Inflammatory macrophage treated with lipopolysaccharide for 4 hours (primary cell): Measurements from ENCODE around the gene SH3RF3.

ENCODE experiments used
- DNase-seq: peaks from one replicate; pipeline ENCODE4 v3.0.0-alpha.2; 2020

The SH3RF3 gene

DNA sequence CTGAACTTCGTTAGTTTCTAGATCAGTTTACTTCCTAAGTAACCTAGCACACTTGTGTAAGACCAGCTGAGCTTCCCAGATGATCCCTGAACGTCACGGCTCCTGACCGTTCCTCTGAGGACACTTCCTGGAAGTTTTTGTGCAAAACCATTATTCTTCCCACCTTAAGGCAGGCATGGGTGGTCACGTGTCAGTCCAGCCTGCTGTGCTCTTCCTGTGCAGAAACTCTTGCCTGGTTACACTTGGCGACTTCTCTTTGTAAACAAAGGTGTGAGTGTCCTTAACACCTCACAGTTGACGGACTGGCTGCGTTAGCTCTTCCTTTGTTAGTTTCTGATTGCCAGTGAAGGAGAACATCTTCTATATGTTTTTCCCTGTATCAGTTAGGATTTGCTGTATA, 118.3 kb downstream of the SH3RF3 start:
- no peak for DNase-seq

DNA sequence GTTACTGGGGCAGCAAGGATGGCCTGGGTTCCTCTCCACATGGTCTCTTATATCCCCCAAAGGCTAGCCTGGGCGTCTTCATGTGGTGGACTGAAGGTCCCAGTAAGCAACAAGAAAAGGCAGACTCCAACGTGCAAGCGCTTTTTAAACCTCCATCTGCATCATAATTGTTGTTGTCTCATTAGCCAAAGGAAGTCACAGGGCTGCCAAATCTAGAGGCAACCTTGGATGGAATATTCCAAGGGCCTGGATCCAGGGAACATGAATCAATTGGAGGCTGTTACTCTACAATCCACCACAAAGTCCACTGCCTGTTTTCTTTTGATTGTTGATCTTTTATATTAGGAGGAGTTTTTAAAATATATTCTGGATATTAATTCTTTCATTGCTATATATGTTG, 118.8 kb downstream of the SH3RF3 start:
- no peak for DNase-seq

DNA sequence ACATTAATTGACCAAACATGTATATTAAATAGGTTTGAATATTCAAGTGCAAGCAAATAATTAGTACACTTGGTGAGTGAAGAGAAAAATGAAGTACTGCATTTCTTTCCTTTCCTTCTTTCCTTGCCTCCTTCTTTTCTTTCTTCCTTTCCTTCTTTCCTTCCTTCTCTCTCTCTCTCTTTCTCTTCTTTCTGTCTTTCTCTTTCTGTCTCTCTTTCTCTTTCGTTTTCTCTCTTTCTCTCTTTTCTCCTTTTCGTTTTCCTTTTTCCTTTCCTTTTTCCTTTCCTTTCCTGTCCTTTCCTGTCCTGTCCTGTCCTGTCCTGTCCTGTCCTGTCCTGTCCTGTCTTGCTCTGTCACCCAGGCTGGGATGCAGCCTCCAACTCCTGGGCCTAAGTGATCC, 119.6 kb downstream of the SH3RF3 start:
- DNase-seq = no peak

DNA sequence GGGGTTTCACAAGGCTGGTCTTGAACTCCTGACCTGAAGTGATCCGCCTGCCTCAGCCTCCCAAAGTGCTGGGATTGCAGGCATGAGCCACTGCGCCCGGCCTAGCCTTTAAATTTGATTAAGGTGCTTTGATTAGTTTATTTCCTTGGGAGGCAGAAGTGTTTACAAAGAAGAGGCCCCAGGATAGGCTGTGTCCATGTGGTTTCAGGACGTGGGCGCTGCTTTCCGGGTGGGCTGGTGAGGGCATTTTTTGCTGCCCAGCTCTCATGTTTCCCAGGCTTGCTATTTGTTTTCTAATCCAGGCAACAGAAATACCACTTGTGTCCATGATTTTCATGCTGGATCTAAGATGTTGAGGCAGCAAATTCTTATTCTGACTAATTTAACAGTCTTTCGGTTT, 124.2 kb downstream of the SH3RF3 start:
- DNase-seq = no peak

DNA sequence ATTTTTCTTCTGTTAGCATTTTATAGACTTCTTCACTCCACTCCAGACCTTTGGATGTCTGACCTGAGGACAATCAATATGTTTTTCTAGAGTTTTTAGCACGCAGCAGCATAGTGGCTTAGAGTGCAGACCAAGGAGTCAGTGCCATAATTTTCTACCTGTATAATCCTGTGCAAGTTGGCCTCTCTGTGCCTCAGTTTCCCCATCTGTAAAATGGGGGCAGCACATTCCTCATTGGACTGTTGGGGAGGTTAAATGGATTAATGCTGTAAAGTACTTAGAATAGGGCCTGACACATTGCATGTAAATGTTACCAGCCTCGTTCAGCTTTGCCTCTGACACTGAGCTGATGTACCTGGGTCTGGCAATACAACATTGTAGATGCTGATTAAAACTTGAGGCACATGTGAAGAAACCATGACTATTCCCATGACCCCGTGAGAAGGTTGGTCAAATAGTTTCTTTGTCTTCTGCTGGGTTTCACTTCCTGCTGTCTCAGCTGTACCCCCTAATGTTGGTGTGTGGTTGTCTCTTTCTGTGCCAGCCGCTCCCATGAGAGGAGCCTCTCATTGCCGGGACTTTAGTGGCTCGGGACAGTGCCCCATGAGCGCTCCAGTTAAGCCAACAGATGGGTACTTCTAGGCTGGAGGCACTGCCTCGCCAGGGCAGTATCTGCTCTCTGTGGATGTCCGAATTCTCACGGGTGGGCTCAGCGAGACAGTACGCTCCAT, 125.3 kb downstream of the SH3RF3 start:
- peak; percentile 62 for DNase-seq

DNA sequence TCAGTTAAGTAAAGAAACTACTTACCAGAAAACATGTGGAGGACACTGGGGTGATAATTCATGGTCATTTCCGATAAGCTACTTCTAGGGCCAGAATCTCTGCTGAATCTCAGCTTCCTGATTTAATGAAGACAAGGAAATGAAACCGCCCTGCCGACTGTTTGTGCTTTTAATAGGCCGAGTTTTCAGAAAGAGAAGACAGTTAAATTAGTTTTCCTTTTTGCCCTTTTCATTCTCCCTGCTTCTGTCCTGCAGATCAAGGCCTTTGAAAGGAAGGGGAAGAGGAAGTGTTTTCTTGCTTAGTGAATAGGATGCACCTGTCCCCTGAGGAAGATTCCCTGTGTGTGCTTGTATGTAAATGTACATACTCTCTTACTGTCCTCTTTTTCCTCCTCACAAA, 126.6 kb downstream of the SH3RF3 start:
- DNase-seq = peak; percentile 82

DNA sequence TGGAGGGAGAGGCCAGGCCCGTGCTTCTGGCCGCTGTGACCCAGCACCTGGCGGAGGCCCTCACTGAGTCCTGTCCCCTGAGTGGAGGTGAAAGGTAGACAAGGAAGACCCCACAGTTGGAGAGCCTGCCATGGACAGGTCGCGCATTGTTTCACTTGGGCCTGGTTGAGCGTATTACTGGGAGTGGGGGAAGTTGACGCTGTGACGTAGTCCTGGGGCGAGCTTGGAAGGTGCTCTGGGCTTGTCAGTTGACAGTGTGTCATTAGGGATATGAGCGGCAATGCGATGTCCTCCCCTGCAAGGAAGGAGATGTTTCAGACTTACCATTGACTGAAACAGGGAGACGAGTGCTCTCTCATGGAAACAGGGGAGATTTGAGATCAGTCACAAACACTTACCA, 127.1 kb downstream of the SH3RF3 start:
- no peak for DNase-seq

DNA sequence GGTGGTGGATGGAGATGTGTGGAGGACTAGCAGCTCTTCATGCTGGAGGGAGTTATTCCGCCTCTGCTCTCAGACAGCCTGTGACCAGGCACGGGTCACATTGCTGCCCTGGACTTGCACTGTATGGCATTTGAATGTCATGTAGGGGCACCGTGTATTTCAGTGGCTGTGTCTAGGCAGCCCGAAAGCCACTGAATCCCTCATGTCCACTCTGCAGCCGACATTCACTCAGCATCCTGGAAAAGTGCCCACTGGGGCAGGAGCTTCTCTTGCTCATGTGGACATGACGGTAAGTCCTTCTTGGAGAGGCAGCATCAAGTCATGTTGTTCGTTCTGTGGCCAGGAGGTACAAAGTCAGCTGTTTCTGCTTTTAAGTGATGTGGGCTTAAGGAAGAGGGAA, 127.9 kb downstream of the SH3RF3 start:
- DNase-seq = no peak

DNA sequence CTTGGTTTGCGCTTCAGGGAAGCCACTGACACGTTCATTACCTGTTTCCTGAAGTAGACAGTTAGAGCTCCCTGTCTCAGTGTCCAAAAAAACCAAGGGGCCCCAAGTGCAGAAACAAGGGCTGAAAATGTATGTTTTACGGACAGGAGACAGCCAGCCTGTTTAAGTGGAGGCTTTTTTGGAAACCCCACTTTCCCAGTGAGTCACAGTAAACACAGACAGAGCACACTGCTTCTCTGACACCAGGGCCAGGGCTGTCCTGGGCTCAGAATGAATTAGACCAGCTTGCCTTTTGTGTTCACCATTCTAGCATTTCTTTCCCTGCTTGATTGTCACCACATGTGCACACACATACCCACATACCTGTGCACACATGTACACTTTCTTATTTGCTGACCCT, 128.6 kb downstream of the SH3RF3 start:
- no peak for DNase-seq

DNA sequence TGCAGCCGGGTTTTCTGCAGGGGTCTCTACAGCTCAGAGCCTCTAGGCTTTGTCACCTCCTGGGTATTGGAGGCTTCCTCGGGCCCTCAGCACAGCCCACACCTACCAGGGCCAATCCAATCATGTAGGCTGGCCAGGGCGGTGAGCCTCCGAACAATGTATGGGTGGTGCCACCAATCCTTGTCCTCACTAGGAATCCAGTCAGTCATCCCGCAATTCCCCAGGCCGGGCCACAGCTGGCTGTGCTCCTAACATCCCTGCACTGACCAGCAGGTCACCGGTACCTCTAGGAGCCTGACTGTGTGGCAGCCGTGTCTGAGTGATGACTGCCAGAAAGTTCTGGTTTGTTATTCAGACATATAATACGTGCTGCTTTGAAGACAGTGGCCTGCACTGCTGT, 129.4 kb downstream of the SH3RF3 start:
- no peak for DNase-seq

DNA sequence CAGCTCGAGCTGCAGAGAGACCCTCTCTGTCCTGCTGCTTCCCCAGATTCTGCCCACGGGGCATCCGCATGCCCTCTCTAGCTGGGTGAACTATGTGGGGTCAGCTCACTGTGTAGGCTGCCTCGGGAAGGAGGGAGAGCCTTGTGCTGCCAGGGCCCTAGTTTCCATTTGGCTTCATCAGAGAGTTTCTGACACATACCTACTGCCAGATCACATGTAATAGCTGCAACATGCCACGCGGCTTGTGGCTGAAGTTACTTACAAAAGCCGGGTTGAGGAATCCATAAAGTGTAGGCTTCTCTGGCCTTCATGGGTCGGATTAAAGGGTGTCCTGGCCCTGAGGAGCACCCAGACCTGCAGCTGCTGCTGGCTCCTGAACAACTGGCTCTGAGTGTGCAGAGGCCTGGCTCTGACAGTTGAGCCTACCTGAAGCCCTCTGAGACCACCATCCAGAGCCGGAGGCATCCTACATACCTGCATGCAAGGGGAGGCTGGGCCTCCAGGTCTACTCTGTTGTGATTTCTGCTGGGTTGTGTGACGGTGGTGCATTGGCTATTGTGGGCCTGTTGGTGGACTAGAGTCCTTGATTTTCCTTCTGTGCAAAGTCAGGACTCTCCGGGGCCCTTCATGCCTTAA, 130.0 kb downstream of the SH3RF3 start:
- no peak for DNase-seq

DNA sequence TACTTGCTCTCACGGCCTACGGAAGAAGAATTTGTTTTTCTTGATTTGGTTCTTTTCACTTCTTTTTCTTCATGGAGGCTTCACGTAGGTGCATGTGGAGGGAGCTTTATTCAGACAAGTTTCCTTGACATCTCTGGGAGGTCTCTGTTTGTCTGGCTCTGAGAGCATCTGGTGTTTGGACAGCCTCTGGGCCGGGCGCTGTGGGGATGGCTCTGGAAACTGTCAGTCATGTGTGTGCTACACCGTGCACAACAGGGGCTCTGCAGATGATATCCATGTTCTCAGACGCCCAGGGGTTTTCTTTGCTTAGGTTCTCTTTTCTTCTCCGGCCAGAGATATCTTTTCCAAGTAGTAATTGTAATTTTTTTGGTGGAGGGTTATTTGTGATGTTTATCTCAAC, 130.7 kb downstream of the SH3RF3 start:
- DNase-seq = no peak

DNA sequence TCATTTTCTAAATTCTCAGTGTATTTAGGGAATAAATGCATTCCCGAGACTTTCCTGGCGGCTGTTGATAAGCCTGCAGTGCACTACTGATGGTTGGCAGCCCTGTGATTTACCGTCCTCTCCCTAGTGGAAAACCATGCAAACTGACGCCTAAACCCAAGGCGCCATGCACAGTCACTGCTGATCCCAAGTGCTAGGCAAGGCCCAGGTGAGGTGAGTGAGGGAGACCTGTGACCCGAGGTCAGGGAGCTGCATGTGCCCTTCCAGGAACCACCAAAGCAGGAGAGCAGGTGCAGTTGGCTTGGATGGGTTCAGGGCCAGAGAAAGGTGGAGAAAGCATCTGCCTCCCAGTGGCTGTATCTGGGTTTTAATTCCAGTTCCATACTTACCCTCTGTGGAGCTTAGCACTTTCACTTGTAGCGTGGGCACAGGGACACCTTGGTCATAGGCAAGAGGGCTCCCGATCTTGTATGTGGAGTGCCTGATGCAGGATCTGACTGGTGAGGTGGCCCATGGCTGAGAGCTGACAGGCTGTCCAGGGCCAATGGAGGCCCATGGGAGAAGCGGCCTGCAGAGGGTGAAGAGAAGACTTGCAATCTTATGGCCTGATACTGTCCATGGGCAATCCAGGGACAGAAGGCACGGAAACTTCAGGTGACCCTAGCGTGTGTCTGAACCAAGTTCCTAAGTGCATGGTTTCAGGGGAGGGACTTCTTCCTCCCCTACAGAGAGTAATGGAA, 131.3 kb downstream of the SH3RF3 start:
- DNase-seq = no peak

DNA sequence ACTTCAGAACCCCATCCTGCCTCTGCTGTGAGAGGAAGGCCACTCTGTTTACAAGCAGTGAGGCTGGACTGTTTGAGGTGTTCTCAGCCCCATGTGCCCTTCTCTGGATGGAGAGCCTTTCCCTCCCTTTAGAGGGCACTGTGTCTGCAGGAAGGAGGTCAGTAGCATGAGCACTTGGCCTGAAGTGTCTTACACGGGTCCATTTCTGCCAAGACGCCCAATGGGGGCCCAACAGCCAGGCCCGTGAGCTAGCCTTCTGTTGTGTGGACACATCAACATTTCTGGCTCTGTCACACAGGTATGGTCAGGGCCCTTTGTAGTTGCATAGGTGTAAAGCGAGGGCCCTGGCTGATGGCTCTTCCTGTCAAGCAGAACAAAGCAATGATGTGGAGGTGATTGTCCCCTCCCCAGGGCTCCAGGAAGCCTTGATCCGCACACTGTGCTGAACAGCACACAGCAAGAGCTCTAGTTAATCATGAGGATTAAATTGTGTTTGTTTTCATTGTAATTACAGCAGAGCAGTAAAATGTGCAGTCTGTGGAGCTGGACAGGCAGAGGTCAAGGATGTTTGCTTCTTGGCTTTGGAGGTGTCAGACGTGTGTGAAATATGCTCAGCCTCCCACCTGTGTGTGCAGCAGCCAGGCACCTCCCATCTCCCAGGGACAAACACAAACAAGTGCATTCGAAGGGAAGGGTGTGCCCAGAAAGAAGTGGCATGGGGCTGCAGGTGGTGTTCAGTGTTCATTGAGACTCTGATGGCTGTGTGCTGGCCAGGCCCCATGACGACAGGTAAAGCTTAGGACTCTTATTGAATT, 132.1 kb downstream of the SH3RF3 start:
- peak; percentile 36 for DNase-seq

DNA sequence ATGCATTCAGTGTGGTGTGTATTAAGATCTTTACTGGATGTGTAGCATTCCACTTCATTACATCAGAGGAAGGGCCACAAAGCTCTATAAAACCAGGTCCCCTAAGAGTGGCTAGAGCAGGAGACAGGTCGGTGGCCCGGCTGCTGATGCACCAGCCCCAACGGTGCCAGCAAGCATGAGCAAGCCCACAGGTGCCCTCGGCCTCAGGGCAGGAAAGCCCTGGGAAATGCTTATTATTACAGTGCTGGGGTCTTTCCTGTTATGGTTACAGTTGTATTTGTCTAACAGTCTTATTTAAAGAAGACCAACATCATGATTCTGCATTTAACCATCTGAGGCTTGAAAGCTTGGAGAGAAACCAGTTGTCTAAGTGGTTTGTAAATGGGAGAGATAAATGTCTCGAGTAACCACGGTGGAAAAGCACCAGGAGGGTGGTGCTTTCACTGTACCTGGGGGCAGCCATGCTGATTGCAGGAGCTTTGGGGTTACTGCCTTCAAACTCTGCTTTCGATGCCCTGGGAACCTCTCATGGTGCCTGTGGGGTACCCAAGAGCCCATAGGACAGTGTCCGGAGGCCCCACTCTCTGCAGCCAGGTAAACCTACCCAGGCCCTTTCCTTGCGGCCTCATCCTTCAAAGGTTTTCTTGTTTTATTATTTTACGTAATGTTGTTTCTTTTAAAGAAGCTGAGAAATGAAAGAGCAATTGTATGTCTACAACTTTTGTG, 133.1 kb downstream of the SH3RF3 start:
- no peak for DNase-seq

DNA sequence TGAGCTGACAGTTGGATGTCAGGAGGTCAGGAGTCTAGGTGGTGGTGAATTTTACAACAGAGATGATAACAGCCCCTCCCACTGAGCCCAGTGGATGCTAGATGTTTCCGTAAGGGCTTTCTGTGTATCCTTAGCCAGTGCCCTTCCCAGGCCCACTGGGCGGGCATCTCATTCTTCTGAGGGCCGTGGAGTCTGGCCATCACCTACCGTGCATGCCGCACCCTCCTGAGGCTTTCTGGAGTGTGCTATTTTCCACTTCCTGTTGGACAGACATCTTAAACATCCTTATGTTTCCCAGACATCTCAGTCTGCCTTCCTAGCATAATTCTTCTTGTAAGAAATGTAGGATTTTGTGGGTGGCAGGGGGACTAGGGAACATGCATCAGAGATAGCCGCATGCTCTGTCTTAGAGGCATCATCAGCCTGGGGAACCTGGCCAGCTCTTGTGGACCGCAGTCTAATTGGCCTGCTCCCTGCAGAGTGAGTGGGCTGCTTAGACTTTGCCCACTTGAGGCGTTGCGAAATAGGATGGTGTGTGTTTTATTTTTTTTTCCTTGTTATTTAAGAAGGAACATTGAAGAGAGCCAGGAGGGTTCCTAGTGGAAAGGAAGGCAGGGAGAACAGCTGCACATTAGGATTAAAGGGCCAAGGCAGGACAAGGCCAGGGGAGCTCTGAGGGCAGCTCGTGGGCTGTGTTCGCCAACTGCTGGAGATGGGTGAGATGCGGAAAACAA, 135.8 kb downstream of the SH3RF3 start:
- no peak for DNase-seq

DNA sequence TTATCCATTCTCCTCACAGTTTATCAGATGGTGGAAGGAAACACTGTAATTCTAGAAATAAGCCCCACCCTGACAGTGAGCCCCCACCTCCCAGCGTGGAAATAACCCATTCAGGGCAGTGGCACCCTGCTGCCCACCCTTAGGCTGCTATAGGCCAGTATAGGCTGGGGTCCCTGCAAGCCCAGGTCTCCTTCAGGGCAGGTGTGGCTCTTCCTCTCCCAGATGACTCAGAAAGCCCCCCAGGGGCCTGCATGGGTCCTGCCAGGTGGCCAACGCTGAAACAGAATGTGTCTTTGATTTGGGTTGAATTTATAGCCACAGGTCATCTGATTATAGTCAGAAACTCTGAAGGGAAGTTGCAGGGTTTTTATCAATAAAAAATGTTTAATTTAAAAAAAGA, 136.4 kb downstream of the SH3RF3 start:
- no peak for DNase-seq

DNA sequence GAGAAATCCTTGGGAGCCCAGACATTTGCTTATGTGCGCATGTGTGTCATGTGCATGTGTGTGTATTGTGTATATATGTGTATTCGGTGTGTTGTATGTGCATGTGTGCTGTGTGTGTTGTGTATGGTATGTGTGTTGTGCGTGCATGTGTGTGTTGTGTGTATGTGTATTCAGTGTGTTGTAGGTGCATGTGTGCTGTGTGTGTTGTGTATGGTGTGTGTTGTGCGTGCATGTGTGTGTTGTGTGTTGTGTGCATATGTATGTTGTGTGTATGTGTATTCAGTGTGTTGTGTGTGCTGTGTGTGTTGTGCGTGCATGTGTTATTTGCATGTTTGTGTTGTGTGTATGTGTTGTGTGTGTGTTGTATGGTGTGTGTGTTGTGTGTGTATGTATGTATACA, 136.9 kb downstream of the SH3RF3 start:
- DNase-seq = no peak

DNA sequence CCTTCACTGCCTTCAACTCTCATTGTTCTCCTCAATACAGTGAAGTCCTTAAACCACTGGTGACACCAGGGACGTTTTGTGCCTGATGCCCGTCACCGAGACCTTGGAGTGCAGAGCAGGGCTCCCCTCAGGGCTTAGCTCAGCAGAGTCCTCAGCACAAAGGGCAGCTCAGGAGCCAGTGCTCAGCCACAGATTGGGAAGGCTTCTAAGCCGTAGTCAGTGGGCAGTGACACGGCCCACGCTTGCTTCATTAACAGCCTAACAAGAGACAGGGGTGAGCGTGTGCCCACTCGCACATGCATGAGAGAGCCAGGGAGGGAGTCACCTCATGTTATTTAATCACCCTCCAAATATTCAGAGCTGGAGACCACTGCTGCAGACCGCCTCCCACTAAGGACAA, 137.5 kb downstream of the SH3RF3 start:
- no peak for DNase-seq

DNA sequence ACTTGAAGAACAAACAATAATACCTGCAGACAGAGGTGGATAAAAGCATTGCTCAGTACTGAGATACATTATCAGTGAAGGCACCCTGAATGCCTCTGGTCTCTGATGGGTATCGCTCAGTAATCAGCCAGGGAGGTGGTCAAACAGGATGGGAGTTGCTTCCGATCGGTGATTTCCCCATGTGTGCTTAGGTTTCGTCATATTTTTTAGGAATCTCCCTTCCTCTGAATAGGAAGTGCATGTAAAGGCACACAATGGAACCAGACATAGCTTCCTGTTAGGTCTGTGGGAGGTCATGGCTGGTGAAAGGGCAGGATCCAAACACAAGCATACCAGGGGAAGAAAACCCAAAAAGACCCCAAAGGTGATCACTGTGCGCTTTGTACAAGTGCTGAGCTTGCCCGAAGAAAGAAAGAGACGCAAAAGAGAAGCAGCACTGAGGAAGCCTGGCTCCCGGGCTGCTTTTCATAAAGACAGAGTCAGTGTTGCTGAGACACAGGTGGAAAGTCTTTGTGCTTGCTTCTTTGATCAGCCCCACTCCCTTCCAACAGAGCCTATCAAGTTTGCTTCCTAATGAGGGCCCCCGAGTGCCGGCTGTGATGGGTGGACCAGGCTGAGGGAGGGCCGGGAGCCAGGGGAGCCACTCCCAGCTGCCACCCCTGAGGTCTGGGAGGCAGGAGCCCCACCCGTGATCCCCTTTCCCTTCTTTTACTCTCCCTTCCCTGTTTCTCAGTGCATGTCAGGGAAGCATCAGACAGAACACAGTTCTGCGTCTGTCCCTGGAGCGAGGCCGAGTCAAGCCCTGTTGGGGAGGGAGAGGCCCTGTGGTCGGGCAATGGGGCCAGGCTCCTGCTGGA, 138.2 kb downstream of the SH3RF3 start:
- DNase-seq = peak; percentile 89

DNA sequence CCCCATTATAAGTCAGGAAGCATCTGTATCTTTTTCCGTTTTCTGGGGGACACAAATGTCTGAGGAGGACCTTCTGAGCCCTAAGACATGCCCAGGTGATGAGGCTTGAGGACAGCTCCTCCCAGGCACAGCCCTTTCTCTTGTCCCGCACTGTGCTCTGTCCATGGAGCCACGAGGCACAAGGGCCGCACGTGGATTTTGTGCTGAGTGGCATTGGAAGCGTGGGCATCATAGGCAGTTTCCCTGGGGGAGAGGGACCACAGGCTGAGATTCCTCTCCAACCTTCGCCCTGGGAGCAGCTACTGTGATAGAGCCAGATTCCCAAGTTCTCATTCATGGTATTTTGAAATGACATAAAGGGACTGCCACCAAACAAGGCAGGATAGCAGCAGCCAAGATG, 139.9 kb downstream of the SH3RF3 start:
- no peak for DNase-seq
